Measurements from ENCODE around the gene TRNAU1AP. TPM values are rescaled to one million over a fixed set of nuclear protein-coding genes. Genes with fewer than 3 reads are reported as not detected.

Gene TRNAU1AP
- total and polyA plus RNA-seq, 10 of the 15 experiments (the other 5 are each of a cell fraction or from before 2014, with no cell fraction given): 24.3 to 67.0 (median 31.8) TPM

DNA sequence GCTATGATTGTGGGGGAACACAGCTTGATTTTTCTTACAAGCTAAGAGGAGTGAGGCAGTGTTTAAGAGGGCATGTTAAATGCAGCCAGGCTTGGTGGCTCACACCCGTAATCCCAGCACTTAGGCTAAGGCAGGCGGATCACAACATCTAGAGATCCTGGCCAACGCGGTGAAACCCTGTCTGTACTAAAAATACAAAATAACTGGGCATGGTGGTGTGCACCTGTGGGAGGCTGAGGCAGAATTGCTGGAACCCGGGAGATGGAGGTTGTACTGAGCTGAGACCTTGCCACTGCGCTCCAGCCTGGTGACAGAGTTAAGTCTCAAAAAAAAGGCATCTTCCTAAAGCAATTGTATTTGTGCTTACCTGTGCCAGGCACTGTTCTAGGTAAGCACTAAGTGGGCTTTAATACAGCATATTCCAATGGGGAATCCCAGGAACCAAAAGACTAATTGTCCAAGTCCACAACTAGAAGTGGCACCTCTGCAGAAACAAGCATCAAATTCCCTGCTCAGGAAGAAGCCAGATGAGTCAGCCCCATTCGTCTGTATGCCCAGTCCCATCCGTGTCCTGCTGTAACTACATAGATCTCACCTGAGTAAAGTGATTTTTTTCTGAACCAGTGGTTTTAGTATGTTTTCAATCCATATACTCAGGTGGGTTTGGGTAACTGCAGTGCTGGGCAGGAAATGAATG, 42.5 kb upstream of the TRNAU1AP start:
- no peaks in the 10 kb centered on the region for H3K27me3 ChIP-seq (replicated peaks in 1 of 2; ENCODE audit: control insufficient read depth in 2 of 2, insufficient read depth in 2 of 2, low read length in 1 of 2)
- intact Hi-C loops (cut with micrococcal nuclease; ENCODE audit: unreplicated experiment) (loop anchor here (5.0 kb wide), 1 partner anchor 227 kb away; the partner anchor contains the start of gene YTHDF2), in situ Hi-C loops (cut with MboI) (no loop called here)
- H3K27ac ChIP-seq (ENCODE audit: control insufficient read depth, insufficient read depth): peak overlapping the region; percentile 94
- DNase-seq (ENCODE audit: low read depth, low spot score) (no peak), ATAC-seq (peak; percentile 0; the same call in 2 of the 3 replicates), FAIRE-seq (no peak)
- SMC1A ChIA-PET (ENCODE audit: uncharacterized antibody, unreplicated experiment): interaction anchor here (1.0 to 4.0 kb wide), 5 partner anchors 70 to 151 kb away, joined by 3 to 28 read pairs (median 4); no protein-coding TSS in a partner anchor
- POLR2A ChIA-PET: interaction anchor here (0.5 to 8.7 kb wide), 6 partner anchors 23 to 264 kb away, joined by 3 to 81 read pairs (median 4); no protein-coding TSS in a partner anchor
- CTCF ChIA-PET: interaction anchor here (0.6 to 8.9 kb wide), 9 partner anchors 10 to 275 kb away, joined by 3 to 58 read pairs (median 5); no protein-coding TSS in a partner anchor
- peaks cover 19 to 33% of the 10 kb centered on the region in 2 experiments for H3K36me3 ChIP-seq (ENCODE audit: control insufficient read depth in 2 of 2, insufficient read depth in 2 of 2, low read length in 1 of 2)
- no peaks in the 10 kb centered on the region; the same call in 2 of the 3 replicates for H3K9me3 ChIP-seq (replicated peaks; ENCODE audit: control insufficient read depth, insufficient read depth, low read length)
- peak overlapping the region; percentile 84 for H3K4me3 ChIP-seq
- H2AFZ ChIP-seq (ENCODE audit: control insufficient read depth, low read depth, low read length): no peak overlapping the region
- peak overlapping the region; percentile 100 for H3K9ac ChIP-seq (ENCODE audit: control insufficient read depth, insufficient read depth, low read length)
- H3K4me1 ChIP-seq (ENCODE audit: control insufficient read depth, insufficient read depth, low read length): peaks cover 10% of the 10 kb centered on the region
- WGBS (ENCODE audit: insufficient coverage, insufficient replicate concordance, low lambda C conversion rate, missing lambda C conversion rate): 21% methylated on average over 8 of the region's 8 CpGs
- BruUV-seq (replicated peaks): no TSS peak
- peaks cover 5% of the 10 kb centered on the region for H4K20me1 ChIP-seq (ENCODE audit: control insufficient read depth, insufficient read depth)
- peak overlapping the region; percentile 94 for H3K4me2 ChIP-seq (ENCODE audit: control insufficient read depth, insufficient read depth)
- peaks cover 54% of the 10 kb centered on the region for H3K79me2 ChIP-seq (ENCODE audit: control insufficient read depth, insufficient read depth, low read length)
- RAD21 ChIA-PET (ENCODE audit: unreplicated experiment): interaction anchor here (0.5 to 2.8 kb wide), 7 partner anchors 14 to 262 kb away, joined by 3 to 8 read pairs (median 6); partner anchors contain the start of gene GMEB1
- TF ChIP-seq RAD21 (IDR thresholded peaks at IDR 0.05; ENCODE audit: insufficient read depth, low read depth, low read length) (no peak), SMC3 (IDR thresholded peaks at IDR 0.05; ENCODE audit: borderline replicate concordance, low read length) (no peak), ZNF274 (IDR thresholded peaks at IDR 0.05; ENCODE audit: insufficient read depth, insufficient read length) (no peak), POLR2AphosphoS5 (IDR thresholded peaks at IDR 0.05; ENCODE audit: low read length) (peak; percentile 95), ETV6 (conservative IDR thresholded peaks at IDR 0.05 in 1 of 2, IDR thresholded peaks at IDR 0.05 in 1 of 2; ENCODE audit: borderline replicate concordance in 1 of 2, low read depth in 1 of 2) (peak in 1 of 2 experiments; percentile 15; a peak in 2 of 4 replicates), ZBED1 (IDR thresholded peaks at IDR 0.05; ENCODE audit: borderline replicate concordance) (peak; percentile 95), KLF5 (IDR thresholded peaks at IDR 0.05; ENCODE audit: partially characterized antibody) (no peak), NFIC (IDR thresholded peaks at IDR 0.05; ENCODE audit: low read depth, low read length) (peak; percentile 4; the same call in 1 of the 2 replicates), TCF7 (IDR thresholded peaks at IDR 0.05; ENCODE audit: borderline replicate concordance) (no peak), MEF2A (IDR thresholded peaks at IDR 0.05; ENCODE audit: insufficient read depth, low read depth, low read length) (0 out of 2 replicates have a peak, but pooled peaks have one; percentile 2), TCF12 (IDR thresholded peaks at IDR 0.05; ENCODE audit: low read depth, low read length) (0 out of 2 replicates have a peak, but pooled peaks have one; percentile 17), DPF2 (IDR thresholded peaks at IDR 0.05) (no peak)
- TF ChIP-seq, protein P1, sequence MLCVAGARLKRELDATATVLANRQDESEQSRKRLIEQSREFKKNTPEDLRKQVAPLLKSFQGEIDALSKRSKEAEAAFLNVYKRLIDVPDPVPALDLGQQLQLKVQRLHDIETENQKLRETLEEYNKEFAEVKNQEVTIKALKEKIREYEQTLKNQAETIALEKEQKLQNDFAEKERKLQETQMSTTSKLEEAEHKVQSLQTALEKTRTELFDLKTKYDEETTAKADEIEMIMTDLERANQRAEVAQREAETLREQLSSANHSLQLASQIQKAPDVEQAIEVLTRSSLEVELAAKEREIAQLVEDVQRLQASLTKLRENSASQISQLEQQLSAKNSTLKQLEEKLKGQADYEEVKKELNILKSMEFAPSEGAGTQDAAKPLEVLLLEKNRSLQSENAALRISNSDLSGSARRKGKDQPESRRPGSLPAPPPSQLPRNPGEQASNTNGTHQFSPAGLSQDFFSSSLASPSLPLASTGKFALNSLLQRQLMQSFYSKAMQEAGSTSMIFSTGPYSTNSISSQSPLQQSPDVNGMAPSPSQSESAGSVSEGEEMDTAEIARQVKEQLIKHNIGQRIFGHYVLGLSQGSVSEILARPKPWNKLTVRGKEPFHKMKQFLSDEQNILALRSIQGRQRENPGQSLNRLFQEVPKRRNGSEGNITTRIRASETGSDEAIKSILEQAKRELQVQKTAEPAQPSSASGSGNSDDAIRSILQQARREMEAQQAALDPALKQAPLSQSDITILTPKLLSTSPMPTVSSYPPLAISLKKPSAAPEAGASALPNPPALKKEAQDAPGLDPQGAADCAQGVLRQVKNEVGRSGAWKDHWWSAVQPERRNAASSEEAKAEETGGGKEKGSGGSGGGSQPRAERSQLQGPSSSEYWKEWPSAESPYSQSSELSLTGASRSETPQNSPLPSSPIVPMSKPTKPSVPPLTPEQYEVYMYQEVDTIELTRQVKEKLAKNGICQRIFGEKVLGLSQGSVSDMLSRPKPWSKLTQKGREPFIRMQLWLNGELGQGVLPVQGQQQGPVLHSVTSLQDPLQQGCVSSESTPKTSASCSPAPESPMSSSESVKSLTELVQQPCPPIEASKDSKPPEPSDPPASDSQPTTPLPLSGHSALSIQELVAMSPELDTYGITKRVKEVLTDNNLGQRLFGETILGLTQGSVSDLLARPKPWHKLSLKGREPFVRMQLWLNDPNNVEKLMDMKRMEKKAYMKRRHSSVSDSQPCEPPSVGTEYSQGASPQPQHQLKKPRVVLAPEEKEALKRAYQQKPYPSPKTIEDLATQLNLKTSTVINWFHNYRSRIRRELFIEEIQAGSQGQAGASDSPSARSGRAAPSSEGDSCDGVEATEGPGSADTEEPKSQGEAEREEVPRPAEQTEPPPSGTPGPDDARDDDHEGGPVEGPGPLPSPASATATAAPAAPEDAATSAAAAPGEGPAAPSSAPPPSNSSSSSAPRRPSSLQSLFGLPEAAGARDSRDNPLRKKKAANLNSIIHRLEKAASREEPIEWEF (IDR thresholded peaks at IDR 0.05; ENCODE audit: insufficient replicate concordance, low read depth, low read length): peak; percentile 38
- TF ChIP-seq, protein P2, sequence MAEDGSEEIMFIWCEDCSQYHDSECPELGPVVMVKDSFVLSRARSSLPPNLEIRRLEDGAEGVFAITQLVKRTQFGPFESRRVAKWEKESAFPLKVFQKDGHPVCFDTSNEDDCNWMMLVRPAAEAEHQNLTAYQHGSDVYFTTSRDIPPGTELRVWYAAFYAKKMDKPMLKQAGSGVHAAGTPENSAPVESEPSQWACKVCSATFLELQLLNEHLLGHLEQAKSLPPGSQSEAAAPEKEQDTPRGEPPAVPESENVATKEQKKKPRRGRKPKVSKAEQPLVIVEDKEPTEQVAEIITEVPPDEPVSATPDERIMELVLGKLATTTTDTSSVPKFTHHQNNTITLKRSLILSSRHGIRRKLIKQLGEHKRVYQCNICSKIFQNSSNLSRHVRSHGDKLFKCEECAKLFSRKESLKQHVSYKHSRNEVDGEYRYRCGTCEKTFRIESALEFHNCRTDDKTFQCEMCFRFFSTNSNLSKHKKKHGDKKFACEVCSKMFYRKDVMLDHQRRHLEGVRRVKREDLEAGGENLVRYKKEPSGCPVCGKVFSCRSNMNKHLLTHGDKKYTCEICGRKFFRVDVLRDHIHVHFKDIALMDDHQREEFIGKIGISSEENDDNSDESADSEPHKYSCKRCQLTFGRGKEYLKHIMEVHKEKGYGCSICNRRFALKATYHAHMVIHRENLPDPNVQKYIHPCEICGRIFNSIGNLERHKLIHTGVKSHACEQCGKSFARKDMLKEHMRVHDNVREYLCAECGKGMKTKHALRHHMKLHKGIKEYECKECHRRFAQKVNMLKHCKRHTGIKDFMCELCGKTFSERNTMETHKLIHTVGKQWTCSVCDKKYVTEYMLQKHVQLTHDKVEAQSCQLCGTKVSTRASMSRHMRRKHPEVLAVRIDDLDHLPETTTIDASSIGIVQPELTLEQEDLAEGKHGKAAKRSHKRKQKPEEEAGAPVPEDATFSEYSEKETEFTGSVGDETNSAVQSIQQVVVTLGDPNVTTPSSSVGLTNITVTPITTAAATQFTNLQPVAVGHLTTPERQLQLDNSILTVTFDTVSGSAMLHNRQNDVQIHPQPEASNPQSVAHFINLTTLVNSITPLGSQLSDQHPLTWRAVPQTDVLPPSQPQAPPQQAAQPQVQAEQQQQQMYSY (CRISPR knock-in tag; IDR thresholded peaks at IDR 0.05): no peak

Measured in GM12878 (cell line).